Activated naive CD4-positive, alpha-beta T cell treated with anti-CD3 and anti-CD28 coated beads for 36 hours (primary cell): ENCODE data around the gene PRKN. TPM values are rescaled to one million over a fixed set of nuclear protein-coding genes. Genes with fewer than 3 reads are reported as not detected.

Source experiments
- CTCF ChIA-PET: fragments of 350-600 bp; sonication (Branson Sonifier 250); formaldehyde crosslinking; loops from one replicate; lab custom pipeline; 2021; ENCODE audit warnings: antibody characterized with exemption; lab: Charles Lee
- DNase-seq: peaks from one replicate; pipeline ENCODE4 v3.0.0-alpha.2; 2020
- H3K27ac Mint-ChIP-seq: one replicate; pipeline ENCODE4 v1.8.0; 2021; ENCODE audit warnings: mild to moderate bottlenecking, mixed read lengths
- H3K27me3 Mint-ChIP-seq: one replicate; pipeline ENCODE4 v1.8.0; 2021; ENCODE audit warnings: low read depth, mixed read lengths
- H3K36me3 Mint-ChIP-seq: one replicate; pipeline ENCODE4 v1.8.0; 2021; ENCODE audit warnings: low read depth, mixed read lengths
- H3K4me1 Mint-ChIP-seq: one replicate; pipeline ENCODE4 v1.8.0; 2021; ENCODE audit warnings: low read depth, mixed read lengths
- H3K4me3 Mint-ChIP-seq: one replicate; pipeline ENCODE4 v1.8.0; 2021; ENCODE audit warnings: mild to moderate bottlenecking, moderate library complexity, mixed read lengths
- H3K9me3 Mint-ChIP-seq: one replicate; pipeline ENCODE4 v1.8.0; 2021; ENCODE audit warnings: mixed read lengths
- intact Hi-C: fragments of 100-400 bp; cut with micrococcal nuclease; formaldehyde crosslinking; loops from one replicate; pipeline ENCODE4 v1.15.1; 2023
- total RNA-seq, 2 experiments: library from RNA; stranded (reverse); gene quantifications; one replicate each; pipeline ENCODE4 v1.2.3, GENCODE V29; 2021

The PRKN gene
- total RNA-seq, 2 experiments from 2014 or later, result 0.33 to 0.72 TPM

DNA sequence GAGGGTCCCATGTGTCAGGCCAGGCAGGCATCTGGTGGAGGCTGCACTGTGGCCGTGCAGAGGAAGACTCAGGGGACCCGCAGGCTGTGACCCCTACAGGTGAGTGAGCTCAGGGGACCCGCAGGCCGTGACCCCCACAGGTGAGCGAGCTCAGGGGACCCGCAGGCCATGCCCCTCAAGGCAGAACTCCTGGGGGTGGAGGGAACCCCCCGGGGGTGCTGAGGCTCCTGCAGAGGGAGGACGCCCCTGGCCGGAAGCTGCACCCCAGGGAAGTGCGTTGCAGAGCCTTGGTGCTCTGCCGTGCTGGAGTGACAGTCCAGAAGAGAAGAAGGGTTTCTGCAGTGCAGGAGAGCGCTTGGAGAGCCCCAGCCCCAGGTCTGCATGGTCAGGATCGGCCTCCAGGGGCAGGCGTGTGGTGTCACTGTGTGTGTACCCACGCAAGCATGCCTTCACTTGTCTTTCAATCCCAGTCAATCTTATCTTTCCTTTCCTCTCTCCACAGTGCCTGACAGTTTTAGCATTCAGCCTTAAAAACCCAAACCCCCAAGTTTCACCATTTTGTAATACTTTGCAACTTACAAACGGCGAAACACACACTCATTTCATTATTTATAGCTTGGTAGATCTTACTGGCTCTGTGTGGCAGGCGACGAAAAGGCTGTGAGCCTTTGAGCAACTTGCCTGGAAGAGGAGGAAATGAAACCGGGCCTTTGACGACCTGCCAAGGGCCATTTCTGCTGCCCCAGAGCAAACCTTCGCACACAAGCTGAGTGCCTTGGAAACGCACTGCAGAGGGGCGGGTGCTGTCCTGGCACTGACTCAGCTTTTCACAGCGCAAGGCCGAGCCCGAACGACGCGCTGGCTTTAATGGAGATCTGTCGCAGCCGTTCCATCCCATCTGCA lies 1352.3 kb downstream of the PRKN start:
- no peak overlapping the region for H3K27ac Mint-ChIP-seq
- H3K27me3 Mint-ChIP-seq, result no peaks in the 10 kb centered on the region
- H3K9me3 Mint-ChIP-seq, result no peaks in the 10 kb centered on the region
- DNase-seq, result no peak
- H3K4me1 Mint-ChIP-seq, result no peaks in the 10 kb centered on the region
- H3K4me3 Mint-ChIP-seq, result no peak overlapping the region
- CTCF ChIA-PET, result interaction anchor here (0.6 to 14.5 kb wide), 5 partner anchors 17 to 1076 kb away, joined by 3 to 241 read pairs (median 3); no protein-coding TSS in a partner anchor
- no peaks in the 10 kb centered on the region for H3K36me3 Mint-ChIP-seq
- intact Hi-C loops, result loop anchor here (1.0 to 5.0 kb wide), 3 partner anchors 103 to 642 kb away; partner anchors contain the start of gene AGPAT4

DNA sequence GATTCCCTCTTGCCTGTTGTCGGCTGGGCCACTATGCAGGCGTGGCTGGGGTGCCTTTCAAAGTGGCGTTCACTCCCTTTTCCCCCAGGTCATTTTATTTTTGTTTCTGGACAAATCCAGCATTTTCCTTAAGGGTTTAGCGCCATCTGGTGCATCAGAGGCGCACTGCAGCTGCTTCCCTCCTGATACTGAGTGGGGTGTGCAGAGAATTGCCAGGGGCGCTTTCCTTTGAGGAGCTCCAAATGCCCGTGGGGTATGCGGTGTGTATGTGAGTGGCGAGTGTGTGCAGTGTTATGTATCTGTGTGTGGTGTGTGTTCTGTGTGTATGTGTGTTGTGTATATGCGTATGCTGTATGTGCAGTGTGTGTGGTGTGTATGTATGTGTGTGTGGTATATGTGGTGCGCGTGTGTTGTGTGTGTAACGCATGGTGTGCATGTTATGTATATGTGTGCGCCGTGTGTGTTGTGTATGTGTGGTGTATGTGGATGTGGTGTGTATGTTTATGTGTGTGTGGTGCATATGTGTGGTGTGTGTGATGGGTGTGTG lies 1353.6 kb downstream of the PRKN start:
- no peaks in the 10 kb centered on the region for H3K4me1 Mint-ChIP-seq
- no peaks in the 10 kb centered on the region for H3K9me3 Mint-ChIP-seq
- CTCF ChIA-PET, result interaction anchor here (0.6 to 14.5 kb wide), 15 partner anchors 10 to 655 kb away, joined by 3 to 241 read pairs (median 3); no protein-coding TSS in a partner anchor
- peak; percentile 74 for DNase-seq
- intact Hi-C loops, result loop anchor here (1.0 to 5.0 kb wide), 3 partner anchors 102 to 641 kb away; partner anchors contain the start of gene AGPAT4
- H3K36me3 Mint-ChIP-seq, result no peaks in the 10 kb centered on the region
- no peaks in the 10 kb centered on the region for H3K27me3 Mint-ChIP-seq
- no peak overlapping the region for H3K27ac Mint-ChIP-seq
- no peak overlapping the region for H3K4me3 Mint-ChIP-seq

DNA sequence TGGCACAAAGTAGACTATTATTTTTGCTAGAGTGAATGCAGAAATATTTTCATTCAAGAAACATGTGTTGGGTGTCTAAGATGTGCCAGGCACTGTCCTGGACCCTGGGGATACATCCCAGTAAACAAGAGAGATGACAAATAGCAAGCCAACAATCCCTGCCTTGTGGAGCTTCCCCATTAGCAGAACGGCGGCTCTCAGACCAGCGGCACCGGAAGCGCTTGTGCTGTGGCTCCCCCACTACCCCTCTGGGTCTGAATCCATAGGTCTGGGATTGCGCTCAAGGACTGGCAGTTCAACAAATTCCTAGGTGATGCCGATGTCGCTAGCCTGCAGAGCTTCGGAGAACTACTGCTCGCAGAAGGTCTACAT lies 1355.2 kb downstream of the PRKN start:
- CTCF ChIA-PET, result interaction anchor here (0.7 to 14.5 kb wide), 9 partner anchors 11 to 448 kb away, joined by 3 to 241 read pairs (median 4); no protein-coding TSS in a partner anchor
- no peaks in the 10 kb centered on the region for H3K4me1 Mint-ChIP-seq
- no peaks in the 10 kb centered on the region for H3K27me3 Mint-ChIP-seq
- no peak overlapping the region for H3K27ac Mint-ChIP-seq
- no peak overlapping the region for H3K4me3 Mint-ChIP-seq
- intact Hi-C loops, result loop anchor here (5.0 kb wide), 2 partner anchors 100 to 365 kb away; partner anchors contain the start of gene AGPAT4
- no peaks in the 10 kb centered on the region for H3K9me3 Mint-ChIP-seq
- DNase-seq, result no peak
- no peaks in the 10 kb centered on the region for H3K36me3 Mint-ChIP-seq

DNA sequence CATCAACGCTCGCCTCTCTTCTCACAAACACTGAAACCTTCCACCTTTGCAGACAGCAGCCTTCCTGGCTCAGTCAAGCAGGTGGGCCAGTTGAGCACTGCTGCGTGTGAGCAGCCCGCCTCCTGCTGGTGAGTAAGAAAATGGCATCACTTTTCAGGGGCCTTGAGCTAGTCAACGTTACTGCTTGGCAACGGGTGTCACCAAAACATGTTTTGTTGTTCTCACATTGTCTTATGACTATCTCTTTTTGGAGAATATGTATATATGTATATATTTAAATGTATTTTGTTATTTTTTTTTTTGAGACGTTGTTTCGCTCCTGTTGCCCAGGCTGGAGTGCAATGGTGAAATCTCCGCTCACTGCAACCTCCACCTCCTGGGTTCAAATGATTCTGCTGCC lies 1356.7 kb downstream of the PRKN start:
- no peaks in the 10 kb centered on the region for H3K27me3 Mint-ChIP-seq
- peak; percentile 75 for DNase-seq
- H3K27ac Mint-ChIP-seq, result no peak overlapping the region
- intact Hi-C loops, result loop anchor here (1.0 to 5.0 kb wide), 9 partner anchors 99 to 851 kb away; partner anchors contain the start of gene AGPAT4
- H3K4me1 Mint-ChIP-seq, result no peaks in the 10 kb centered on the region
- CTCF ChIA-PET, result interaction anchor here (0.6 to 14.5 kb wide), 40 partner anchors 9 to 637 kb away, joined by 3 to 241 read pairs (median 4); no protein-coding TSS in a partner anchor
- no peak overlapping the region for H3K4me3 Mint-ChIP-seq
- H3K9me3 Mint-ChIP-seq, result no peaks in the 10 kb centered on the region
- no peaks in the 10 kb centered on the region for H3K36me3 Mint-ChIP-seq

DNA sequence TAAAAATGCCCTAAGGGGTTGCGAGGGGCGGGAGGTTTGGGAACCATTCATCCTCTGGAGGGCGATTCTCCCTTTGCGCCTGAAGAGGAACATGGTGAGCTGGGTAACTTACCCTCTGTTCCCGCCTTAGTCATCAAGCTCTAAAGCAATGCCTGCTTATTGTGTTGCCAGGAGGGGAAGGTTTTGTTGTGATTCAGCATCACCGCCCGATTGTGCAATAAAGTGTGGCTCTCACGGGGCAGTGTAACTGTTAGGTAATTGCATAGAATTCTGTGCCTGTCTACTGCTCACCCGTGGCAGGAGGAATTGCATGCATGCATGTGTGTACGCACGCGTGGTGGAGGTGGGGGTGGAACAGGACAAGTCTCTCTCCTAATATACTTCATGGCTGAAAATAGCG lies 1358.2 kb downstream of the PRKN start:
- Mint-ChIP-seq H3K4me3 (no peak overlapping the region), H3K4me1 (no peaks in the 10 kb centered on the region), H3K36me3 (no peaks in the 10 kb centered on the region), H3K27me3 (no peaks in the 10 kb centered on the region), H3K27ac (no peak overlapping the region), H3K9me3 (no peaks in the 10 kb centered on the region)
- CTCF ChIA-PET, result interaction anchor here (1.9 to 14.5 kb wide), 2 partner anchors 438 to 636 kb away, joined by 6 to 241 read pairs; no protein-coding TSS in a partner anchor
- DNase-seq, result no peak
- intact Hi-C loops, result no loop called here

DNA sequence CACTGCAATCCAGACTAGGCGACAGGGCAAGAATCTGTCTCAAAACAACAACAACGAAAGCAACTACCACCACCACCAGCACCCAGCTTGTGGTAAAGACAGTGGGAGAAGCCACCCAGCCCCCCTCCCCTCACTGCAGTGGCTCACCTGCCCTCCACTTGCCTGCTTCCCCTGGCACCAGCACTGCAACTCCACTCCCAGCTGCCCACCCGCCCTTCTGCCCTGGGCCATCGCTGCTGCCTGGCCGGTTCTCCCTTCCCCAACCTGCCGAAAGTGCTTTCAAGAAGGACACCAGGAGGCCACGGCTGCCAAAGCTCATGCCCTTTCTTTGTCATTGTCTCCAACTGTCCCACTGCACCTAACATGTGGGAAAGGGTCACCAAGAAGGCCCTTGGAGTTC lies 1359.1 kb downstream of the PRKN start:
- H3K36me3 Mint-ChIP-seq, result no peaks in the 10 kb centered on the region
- no peak overlapping the region for H3K27ac Mint-ChIP-seq
- no peak overlapping the region for H3K4me3 Mint-ChIP-seq
- intact Hi-C loops, result no loop called here
- no peak for DNase-seq
- H3K9me3 Mint-ChIP-seq, result peaks cover 2% of the 10 kb centered on the region
- H3K4me1 Mint-ChIP-seq, result no peaks in the 10 kb centered on the region
- no peaks in the 10 kb centered on the region for H3K27me3 Mint-ChIP-seq
- CTCF ChIA-PET, result interaction anchor here (0.6 to 14.5 kb wide), 3 partner anchors 284 to 636 kb away, joined by 3 to 241 read pairs (median 6); no protein-coding TSS in a partner anchor

DNA sequence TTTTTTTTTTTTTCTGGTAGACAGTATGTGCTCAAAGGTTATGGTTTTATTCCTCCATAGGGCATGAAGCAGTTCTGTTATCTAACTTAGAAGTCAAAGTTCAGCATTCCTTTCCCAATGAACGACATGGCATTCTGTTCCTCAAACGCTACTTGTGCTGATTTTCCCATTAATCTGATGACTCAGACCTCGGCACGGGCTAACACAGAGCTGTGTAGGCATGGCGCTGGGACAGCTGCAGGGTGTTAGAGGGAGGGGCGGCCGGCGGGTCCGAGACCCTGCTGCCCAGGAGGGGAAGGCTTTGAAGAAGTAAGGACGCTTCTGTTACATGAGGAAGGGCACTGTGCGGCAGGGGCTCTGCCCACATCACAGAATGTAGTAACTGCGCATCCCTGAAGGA lies 1360.1 kb downstream of the PRKN start:
- H3K27ac Mint-ChIP-seq, result no peak overlapping the region
- CTCF ChIA-PET, result interaction anchor here (0.6 to 14.5 kb wide), 4 partner anchors 131 to 634 kb away, joined by 3 to 241 read pairs (median 5); no protein-coding TSS in a partner anchor
- H3K9me3 Mint-ChIP-seq, result peaks cover 6% of the 10 kb centered on the region
- H3K36me3 Mint-ChIP-seq, result peaks cover 2% of the 10 kb centered on the region
- no peak overlapping the region for H3K4me3 Mint-ChIP-seq
- intact Hi-C loops, result no loop called here
- no peaks in the 10 kb centered on the region for H3K27me3 Mint-ChIP-seq
- no peak for DNase-seq
- H3K4me1 Mint-ChIP-seq, result no peaks in the 10 kb centered on the region

DNA sequence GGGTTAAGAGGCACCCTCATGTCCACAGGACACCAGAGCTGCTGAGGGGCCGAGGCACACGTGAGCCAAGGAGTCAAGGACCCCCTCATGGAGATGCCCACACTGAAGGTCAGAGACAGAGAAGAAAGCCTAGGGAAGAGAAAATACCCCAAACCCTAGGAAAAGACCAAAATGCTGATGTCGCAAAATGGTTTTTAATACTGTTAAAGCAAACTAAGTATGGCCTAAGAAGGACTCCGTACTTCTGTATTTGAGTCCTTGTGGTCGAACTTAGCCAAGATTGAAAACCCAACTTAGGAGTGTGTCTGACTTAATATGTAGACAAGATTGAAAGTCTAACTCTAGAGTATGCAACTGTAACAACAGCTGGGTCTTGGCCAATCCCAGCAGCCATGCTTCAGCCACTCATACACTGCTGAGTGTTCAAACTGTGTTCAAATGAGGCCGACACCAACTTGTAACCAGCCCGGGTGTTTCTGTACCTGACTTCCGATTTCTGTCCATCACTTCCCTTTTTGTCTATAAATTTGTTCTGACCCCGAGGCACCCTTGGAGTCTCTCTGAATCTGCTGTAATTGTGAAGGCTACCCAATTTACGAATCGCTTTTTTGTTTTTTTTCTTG lies 1361.2 kb downstream of the PRKN start:
- Mint-ChIP-seq H3K4me1 (no peaks in the 10 kb centered on the region), H3K27me3 (no peaks in the 10 kb centered on the region), H3K27ac (no peak overlapping the region), H3K36me3 (peaks cover 2% of the 10 kb centered on the region), H3K4me3 (no peak overlapping the region), H3K9me3 (peaks cover 6% of the 10 kb centered on the region)
- CTCF ChIA-PET, result interaction anchor here (14.5 kb wide), 1 partner anchor 435 kb away, joined by 241 read pairs; no protein-coding TSS in a partner anchor
- no peak for DNase-seq
- intact Hi-C loops, result no loop called here

DNA sequence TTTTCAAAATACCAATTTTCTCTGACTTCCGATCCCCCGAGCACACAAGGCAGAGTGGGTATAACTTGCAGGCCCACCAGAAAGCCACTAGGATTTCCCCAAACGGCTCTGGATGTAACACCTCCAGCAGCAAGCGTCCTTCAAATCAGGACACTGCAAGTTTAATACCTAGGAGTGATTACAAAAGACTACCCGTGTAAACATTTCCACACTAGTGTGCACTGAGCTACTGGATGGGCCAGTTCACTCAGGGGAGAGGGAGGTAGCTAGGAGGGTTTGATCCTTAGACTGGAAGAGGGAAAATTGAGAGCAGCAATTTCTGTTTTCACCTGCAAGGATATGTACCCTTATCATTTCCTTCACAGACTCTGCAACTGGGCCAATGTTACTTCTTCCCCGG lies 1361.9 kb downstream of the PRKN start:
- Mint-ChIP-seq H3K4me1 (no peaks in the 10 kb centered on the region), H3K27me3 (no peaks in the 10 kb centered on the region), H3K27ac (no peak overlapping the region), H3K36me3 (peaks cover 2% of the 10 kb centered on the region), H3K9me3 (peaks cover 6% of the 10 kb centered on the region), H3K4me3 (no peak overlapping the region)
- CTCF ChIA-PET, result interaction anchor here (14.5 kb wide), 1 partner anchor 435 kb away, joined by 241 read pairs; no protein-coding TSS in a partner anchor
- DNase-seq, result no peak
- intact Hi-C loops, result no loop called here

DNA sequence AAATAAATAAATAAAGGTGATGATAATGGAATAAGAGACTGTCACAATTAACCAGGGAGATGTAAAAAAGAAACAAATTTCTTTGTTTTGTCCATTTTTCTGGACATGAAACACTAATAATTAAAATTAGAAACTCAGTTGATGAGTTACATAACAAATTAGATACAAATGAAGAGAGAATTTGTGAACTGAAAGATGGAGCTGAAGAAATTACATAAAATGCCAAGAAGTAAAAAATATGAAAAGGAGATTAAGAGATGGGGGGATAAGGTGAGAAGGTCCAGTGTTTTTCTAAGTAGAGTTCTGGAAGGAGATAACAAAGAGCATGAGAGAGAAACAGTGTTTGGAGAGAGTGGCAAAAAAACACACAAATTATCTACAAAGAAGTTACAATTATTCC lies 1364.3 kb downstream of the PRKN start:
- H3K9me3 Mint-ChIP-seq, result peaks cover 6% of the 10 kb centered on the region
- no peak overlapping the region for H3K4me3 Mint-ChIP-seq
- no peak overlapping the region for H3K27ac Mint-ChIP-seq
- CTCF ChIA-PET, result no interaction called here
- H3K36me3 Mint-ChIP-seq, result peaks cover 2% of the 10 kb centered on the region
- H3K27me3 Mint-ChIP-seq, result no peaks in the 10 kb centered on the region
- intact Hi-C loops, result no loop called here
- H3K4me1 Mint-ChIP-seq, result no peaks in the 10 kb centered on the region
- DNase-seq, result no peak

DNA sequence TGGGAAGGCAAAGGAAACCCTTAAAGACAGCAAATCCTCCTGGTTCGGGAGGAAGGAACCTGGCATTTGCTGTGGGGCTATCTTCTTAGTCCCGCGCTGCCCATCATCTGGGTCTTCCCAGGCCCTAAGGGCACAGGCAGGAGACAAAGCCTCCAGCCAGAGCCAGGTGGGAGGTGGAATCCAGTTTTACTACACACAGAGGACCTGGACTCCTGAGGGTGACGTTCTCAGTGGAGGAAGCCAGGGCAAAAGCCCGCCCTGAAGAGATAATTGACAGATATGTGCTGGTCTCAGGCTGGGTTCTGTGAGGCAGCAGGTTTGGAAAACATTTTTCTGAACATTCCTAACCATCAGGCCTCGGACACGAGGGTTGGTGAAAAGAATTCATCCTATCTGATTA lies 1365.3 kb downstream of the PRKN start:
- H3K36me3 Mint-ChIP-seq, result peaks cover 2% of the 10 kb centered on the region
- no peaks in the 10 kb centered on the region for H3K27me3 Mint-ChIP-seq
- H3K9me3 Mint-ChIP-seq, result peaks cover 6% of the 10 kb centered on the region
- CTCF ChIA-PET, result no interaction called here
- intact Hi-C loops, result no loop called here
- no peaks in the 10 kb centered on the region for H3K4me1 Mint-ChIP-seq
- no peak overlapping the region for H3K27ac Mint-ChIP-seq
- DNase-seq, result no peak
- H3K4me3 Mint-ChIP-seq, result no peak overlapping the region

DNA sequence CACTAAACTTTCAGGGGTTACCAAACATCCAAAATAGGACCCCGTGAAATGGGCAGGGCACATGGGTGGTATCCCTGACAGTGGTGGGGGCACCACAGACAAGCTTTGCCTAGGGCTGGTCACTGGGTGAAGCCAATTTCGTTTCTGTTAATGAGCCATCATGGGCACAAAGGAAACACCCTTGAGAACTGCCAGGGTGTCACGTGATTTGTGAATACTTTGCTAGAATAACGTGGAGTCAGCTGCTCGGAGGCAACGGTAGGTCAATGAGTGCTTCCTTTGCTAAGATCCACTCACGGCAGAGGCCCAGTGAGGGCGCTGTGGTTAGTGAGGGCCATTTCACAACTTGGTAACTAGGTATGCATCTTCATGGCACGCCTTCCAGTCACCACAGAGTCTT lies 1366.0 kb downstream of the PRKN start:
- CTCF ChIA-PET, result no interaction called here
- intact Hi-C loops, result no loop called here
- peaks cover 2% of the 10 kb centered on the region for H3K36me3 Mint-ChIP-seq
- H3K4me3 Mint-ChIP-seq, result no peak overlapping the region
- H3K9me3 Mint-ChIP-seq, result peaks cover 6% of the 10 kb centered on the region
- no peaks in the 10 kb centered on the region for H3K4me1 Mint-ChIP-seq
- no peak overlapping the region for H3K27ac Mint-ChIP-seq
- DNase-seq, result no peak
- H3K27me3 Mint-ChIP-seq, result no peaks in the 10 kb centered on the region
